NCI-H2196 treated with DMSO at 0.1 percent for 48 hours (cell line): ENCODE data around the gene ZMYND19.
"Not testable (repeated sequence)": the region's sequence is repeated elsewhere in the genome, so short reads cannot be mapped to it uniquely, and the experiment has no call there.

Experiments
- DNase-seq: peaks from one replicate; lab custom pipeline; 2025; ENCODE audit not compliant: unreplicated experiment; lab: John Stamatoyannopoulos, UW

ZMYND19 gene

GRCh38 chr9:137534256-137535119 lies 55.8 kb downstream of the ZMYND19 start:
- DNase-seq = peak; percentile 82

DNA sequence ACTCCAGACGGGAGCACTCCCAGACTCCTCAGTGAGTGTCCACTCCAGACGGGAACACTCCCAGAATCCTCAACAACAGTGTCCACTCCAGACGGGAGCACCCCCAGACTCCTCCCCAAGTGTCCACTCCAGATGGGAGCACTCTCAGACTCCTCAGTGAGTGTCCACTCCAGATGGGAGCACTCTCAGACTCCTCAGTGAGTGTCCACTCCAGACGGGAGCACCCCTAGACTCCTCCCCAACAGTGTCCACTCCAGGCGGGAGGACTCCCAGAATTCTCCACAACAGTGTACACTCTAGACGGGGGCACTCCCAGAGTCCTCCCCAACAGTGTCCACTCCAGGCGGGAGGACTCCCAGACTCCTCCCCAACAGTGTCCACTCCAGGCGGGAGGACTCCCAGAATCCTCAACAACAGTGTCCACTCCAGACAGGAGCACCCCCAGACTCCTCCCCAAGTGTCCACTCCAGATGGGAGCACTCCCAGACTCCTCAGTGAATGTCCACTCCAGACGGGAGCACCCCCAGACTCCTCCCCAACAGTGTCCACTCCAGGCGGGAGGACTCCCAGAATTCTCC lies 57.3 kb downstream of the ZMYND19 start:
- DNase-seq = not testable (repeated sequence)
